ENCODE measurements around the gene ZNF205. TPM values are rescaled to one million over a fixed set of nuclear protein-coding genes. Genes with fewer than 3 reads are reported as not detected.
"Not testable (repeated sequence)": the region's sequence is repeated elsewhere in the genome, so short reads cannot be mapped to it uniquely, and the experiment has no call there.

ZNF205 gene
- total and polyA plus RNA-seq, 2 experiments from 2014 or later = 16.6 to 29.1 TPM

DNA sequence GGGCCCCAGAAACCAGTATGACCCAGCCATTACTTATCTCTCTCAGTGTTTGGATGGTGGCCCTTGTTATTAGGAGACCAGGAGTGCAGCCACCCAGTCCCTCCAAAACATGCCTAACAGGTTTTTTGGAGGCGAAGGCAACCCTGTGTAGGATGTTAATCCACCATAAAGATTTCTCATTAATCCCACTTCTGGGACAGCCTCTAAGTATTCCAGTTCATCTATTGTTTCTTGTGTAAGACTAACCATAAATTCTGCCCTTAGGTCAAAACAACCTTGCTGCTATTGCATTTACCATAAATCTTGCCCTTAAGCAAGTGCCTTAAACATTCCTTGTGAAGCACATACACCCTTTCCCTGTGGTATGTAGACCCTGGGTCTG lies 54.1 kb downstream of the ZNF205 start (continued):
- TF ChIP-seq JUNB (IDR thresholded peaks at IDR 0.05; ENCODE audit: unreplicated experiment) = no peak
- TF ChIP-seq STAT1 (IDR thresholded peaks at IDR 0.05; ENCODE audit: unreplicated experiment) = no peak
- TF ChIP-seq ZNF331 (CRISPR knock-in tag; IDR thresholded peaks at IDR 0.05; ENCODE audit: low read depth) = no peak
- TF ChIP-seq EZH2phosphoT487 (IDR thresholded peaks at IDR 0.05; ENCODE audit: unreplicated experiment) = no peak

DNA sequence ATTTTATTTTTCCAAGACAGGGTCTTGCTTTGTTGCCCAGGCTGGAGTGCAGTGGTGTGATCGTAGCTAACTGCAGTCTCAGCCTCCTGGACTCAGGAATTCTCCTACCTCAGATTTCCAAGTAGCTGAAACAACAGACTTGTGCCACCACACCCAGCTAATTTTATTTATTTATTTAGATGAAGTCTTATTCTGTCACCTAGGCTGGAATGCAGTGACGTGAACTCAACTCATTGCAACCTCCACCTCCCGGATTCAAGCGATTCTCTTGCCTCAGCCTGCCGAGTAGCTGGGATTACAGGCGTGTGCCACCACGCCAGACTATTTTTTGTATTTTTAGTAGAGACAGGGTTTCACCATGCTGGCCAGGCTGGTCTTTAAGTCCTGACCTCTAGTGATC lies 56.3 kb downstream of the ZNF205 start:
- not testable (repeated sequence) for H3K4me3 Mint-ChIP-seq; H3K4me3 ChIP-seq; H4K20me1 ChIP-seq (replicated peaks; ENCODE audit: insufficient read depth); H3K4me1 ChIP-seq (ENCODE audit: insufficient read depth); H3K27ac ChIP-seq (ENCODE audit: low read depth); H3K79me2 ChIP-seq (replicated peaks; ENCODE audit: insufficient read depth); H3K36me3 ChIP-seq (ENCODE audit: insufficient read depth); H2AFZ ChIP-seq; H3K27ac Mint-ChIP-seq; H3K36me3 Mint-ChIP-seq (ENCODE audit: low read depth); ATAC-seq; H3K9me2 ChIP-seq (ENCODE audit: insufficient read depth); DNase-seq (ENCODE audit: low spot score); H3K4me2 ChIP-seq
- Mint-ChIP-seq H3K4me1 (peaks cover 14% of the 10 kb centered on the region), H3K9me3 (peaks cover 27% of the 10 kb centered on the region), H3K27me3 (ENCODE audit: insufficient read depth, low read depth, poor library complexity) (peaks cover 49% of the 10 kb centered on the region)
- Histone ChIP-seq H3F3A (replicated peaks; ENCODE audit: low read depth) (peaks cover 34% of the 10 kb centered on the region), H3K27me3 (ENCODE audit: insufficient read depth) (peaks cover 37% of the 10 kb centered on the region)

Small RNA genes lying within 50 kb of the gene (small RNA-seq; reads per million reads assigned to genes)
- 0.25 reads per million, percentile 4 among the genes with 10 or more reads in this experiment for gene RNU1-22P (ENCODE audit: low replicate concordance)

Other genes with a start within 250 kb of the ZNF205 start
- gene FLYWCH2, start 229.4 kb upstream of the ZNF205 start, total RNA-seq (2014; rRNA removed; shearing (Covaris generic)) = 45.0 and 48.7 TPM in 2 replicates
- gene FLYWCH2, start 229.4 kb upstream of the ZNF205 start, polyA plus RNA-seq (2016; fragmentation: Nextera tagmentation; extraction: Ambion mirVana) = 30.9 and 38.6 TPM in 2 replicates
- gene FLYWCH1, start 200.7 kb upstream of the ZNF205 start, total RNA-seq (2014; rRNA removed; shearing (Covaris generic)) = 22.9 and 29.3 TPM in 2 replicates
- 6.0 and 7.5 TPM in 2 replicates for gene FLYWCH1, start 200.7 kb upstream of the ZNF205 start, polyA plus RNA-seq (2016; fragmentation: Nextera tagmentation; extraction: Ambion mirVana)
- gene KREMEN2, start 148.3 kb upstream of the ZNF205 start, total RNA-seq (2014; rRNA removed; shearing (Covaris generic)) = 16.1 and 17.6 TPM in 2 replicates
- gene KREMEN2, start 148.3 kb upstream of the ZNF205 start, polyA plus RNA-seq (2016; fragmentation: Nextera tagmentation; extraction: Ambion mirVana) = 4.7 and 4.9 TPM in 2 replicates
- 17.7 and 29.3 TPM in 2 replicates for gene PAQR4, start 143.2 kb upstream of the ZNF205 start, total RNA-seq (2014; rRNA removed; shearing (Covaris generic))
- 7.0 and 8.8 TPM in 2 replicates for gene PAQR4, start 143.2 kb upstream of the ZNF205 start, polyA plus RNA-seq (2016; fragmentation: Nextera tagmentation; extraction: Ambion mirVana)
- 82.1 and 100 TPM in 2 replicates for gene PKMYT1, start 132.1 kb upstream of the ZNF205 start, total RNA-seq (2014; rRNA removed; shearing (Covaris generic))
- 90.9 and 104 TPM in 2 replicates for gene PKMYT1, start 132.1 kb upstream of the ZNF205 start, polyA plus RNA-seq (2016; fragmentation: Nextera tagmentation; extraction: Ambion mirVana)
- 1.0 and 3.0 TPM in 2 replicates for gene CLDN9, start 99.7 kb upstream of the ZNF205 start, total RNA-seq (2014; rRNA removed; shearing (Covaris generic))
- gene CLDN9, start 99.7 kb upstream of the ZNF205 start, polyA plus RNA-seq (2016; fragmentation: Nextera tagmentation; extraction: Ambion mirVana) = 1.3 and 1.8 TPM in 2 replicates
- 961 and 1,028 TPM in 2 replicates for gene CLDN6, start 94.4 kb upstream of the ZNF205 start, total RNA-seq (2014; rRNA removed; shearing (Covaris generic))
- gene CLDN6, start 94.4 kb upstream of the ZNF205 start, polyA plus RNA-seq (2016; fragmentation: Nextera tagmentation; extraction: Ambion mirVana) = 537 and 551 TPM in 2 replicates
- 78.0 and 100.0 TPM in 2 replicates for gene TNFRSF12A, start 92.2 kb upstream of the ZNF205 start, total RNA-seq (2014; rRNA removed; shearing (Covaris generic))
- gene TNFRSF12A, start 92.2 kb upstream of the ZNF205 start, polyA plus RNA-seq (2016; fragmentation: Nextera tagmentation; extraction: Ambion mirVana) = 152 and 155 TPM in 2 replicates
- 17.5 and 30.2 TPM in 2 replicates for gene HCFC1R1, start 88.6 kb upstream of the ZNF205 start, total RNA-seq (2014; rRNA removed; shearing (Covaris generic))
- 192 and 211 TPM in 2 replicates for gene HCFC1R1, start 88.6 kb upstream of the ZNF205 start, polyA plus RNA-seq (2016; fragmentation: Nextera tagmentation; extraction: Ambion mirVana)
- 71.4 and 86.6 TPM in 2 replicates for gene THOC6, start 88.6 kb upstream of the ZNF205 start, total RNA-seq (2014; rRNA removed; shearing (Covaris generic))
- gene THOC6, start 88.6 kb upstream of the ZNF205 start, polyA plus RNA-seq (2016; fragmentation: Nextera tagmentation; extraction: Ambion mirVana) = 90.6 and 96.1 TPM in 2 replicates
- 17.5 and 18.4 TPM in 2 replicates for gene BICDL2, start 75.6 kb upstream of the ZNF205 start, total RNA-seq (2014; rRNA removed; shearing (Covaris generic))
- 12.7 and 13.4 TPM in 2 replicates for gene BICDL2, start 75.6 kb upstream of the ZNF205 start, polyA plus RNA-seq (2016; fragmentation: Nextera tagmentation; extraction: Ambion mirVana)
- 15.9 and 18.8 TPM in 2 replicates for gene MMP25, start 66.0 kb upstream of the ZNF205 start, total RNA-seq (2014; rRNA removed; shearing (Covaris generic))
- 6.1 and 7.7 TPM in 2 replicates for gene MMP25, start 66.0 kb upstream of the ZNF205 start, polyA plus RNA-seq (2016; fragmentation: Nextera tagmentation; extraction: Ambion mirVana)
- gene IL32, start 46.9 kb upstream of the ZNF205 start, total RNA-seq (2014; rRNA removed; shearing (Covaris generic)) = 2.3 TPM in 1 of 2 replicates, not detected in the other
- gene IL32, start 46.9 kb upstream of the ZNF205 start, polyA plus RNA-seq (2016; fragmentation: Nextera tagmentation; extraction: Ambion mirVana) = 6.1 and 7.7 TPM in 2 replicates
- 434 and 519 TPM in 2 replicates for gene ZSCAN10, start 13.3 kb upstream of the ZNF205 start, total RNA-seq (2014; rRNA removed; shearing (Covaris generic))
- 217 and 220 TPM in 2 replicates for gene ZSCAN10, start 13.3 kb upstream of the ZNF205 start, polyA plus RNA-seq (2016; fragmentation: Nextera tagmentation; extraction: Ambion mirVana)
- gene ZNF213, start 22.4 kb downstream of the ZNF205 start, total RNA-seq (2014; rRNA removed; shearing (Covaris generic)) = 10.4 and 10.6 TPM in 2 replicates
- gene ZNF213, start 22.4 kb downstream of the ZNF205 start, polyA plus RNA-seq (2016; fragmentation: Nextera tagmentation; extraction: Ambion mirVana) = 2.9 and 3.5 TPM in 2 replicates
- 0.38 TPM in 1 of 2 replicates, not detected in the other for gene OR1F1, start 75.6 kb downstream of the ZNF205 start, total RNA-seq (2014; rRNA removed; shearing (Covaris generic))
- gene OR1F1, start 75.6 kb downstream of the ZNF205 start, polyA plus RNA-seq (2016; fragmentation: Nextera tagmentation; extraction: Ambion mirVana) = not detected in 2 replicates
- gene ZNF200, start 122.6 kb downstream of the ZNF205 start, total RNA-seq (2014; rRNA removed; shearing (Covaris generic)) = 9.7 and 12.5 TPM in 2 replicates
- 8.0 and 9.2 TPM in 2 replicates for gene ZNF200, start 122.6 kb downstream of the ZNF205 start, polyA plus RNA-seq (2016; fragmentation: Nextera tagmentation; extraction: Ambion mirVana)
- gene MEFV, start 144.0 kb downstream of the ZNF205 start, total RNA-seq (2014; rRNA removed; shearing (Covaris generic)) = 0.07 and 0.19 TPM in 2 replicates
- not detected in 2 replicates for gene MEFV, start 144.0 kb downstream of the ZNF205 start, polyA plus RNA-seq (2016; fragmentation: Nextera tagmentation; extraction: Ambion mirVana)
- 53.6 and 66.9 TPM in 2 replicates for gene ZNF263, start 170.9 kb downstream of the ZNF205 start, total RNA-seq (2014; rRNA removed; shearing (Covaris generic))
- gene ZNF263, start 170.9 kb downstream of the ZNF205 start, polyA plus RNA-seq (2016; fragmentation: Nextera tagmentation; extraction: Ambion mirVana) = 9.2 and 9.7 TPM in 2 replicates
- 8.0 and 8.5 TPM in 2 replicates for gene TIGD7, start 192.8 kb downstream of the ZNF205 start, total RNA-seq (2014; rRNA removed; shearing (Covaris generic))
- 3.9 and 4.1 TPM in 2 replicates for gene TIGD7, start 192.8 kb downstream of the ZNF205 start, polyA plus RNA-seq (2016; fragmentation: Nextera tagmentation; extraction: Ambion mirVana)
- gene ZNF75A, start 192.9 kb downstream of the ZNF205 start, total RNA-seq (2014; rRNA removed; shearing (Covaris generic)) = 31.3 and 36.9 TPM in 2 replicates
- gene ZNF75A, start 192.9 kb downstream of the ZNF205 start, polyA plus RNA-seq (2016; fragmentation: Nextera tagmentation; extraction: Ambion mirVana) = 24.3 and 29.6 TPM in 2 replicates
- gene OR2C1, start 243.3 kb downstream of the ZNF205 start, total RNA-seq (2014; rRNA removed; shearing (Covaris generic)) = not detected in 2 replicates
- gene OR2C1, start 243.3 kb downstream of the ZNF205 start, polyA plus RNA-seq (2016; fragmentation: Nextera tagmentation; extraction: Ambion mirVana) = not detected in 2 replicates